ENCODE data around the gene MNAT1.
A peak's percentile ranks its signal among the peaks of the same experiment; 100 is the strongest.
"Not testable (repeated sequence)": the region's sequence is repeated elsewhere in the genome, so short reads cannot be mapped to it uniquely, and the experiment has no call there.

MNAT1 gene

DNA sequence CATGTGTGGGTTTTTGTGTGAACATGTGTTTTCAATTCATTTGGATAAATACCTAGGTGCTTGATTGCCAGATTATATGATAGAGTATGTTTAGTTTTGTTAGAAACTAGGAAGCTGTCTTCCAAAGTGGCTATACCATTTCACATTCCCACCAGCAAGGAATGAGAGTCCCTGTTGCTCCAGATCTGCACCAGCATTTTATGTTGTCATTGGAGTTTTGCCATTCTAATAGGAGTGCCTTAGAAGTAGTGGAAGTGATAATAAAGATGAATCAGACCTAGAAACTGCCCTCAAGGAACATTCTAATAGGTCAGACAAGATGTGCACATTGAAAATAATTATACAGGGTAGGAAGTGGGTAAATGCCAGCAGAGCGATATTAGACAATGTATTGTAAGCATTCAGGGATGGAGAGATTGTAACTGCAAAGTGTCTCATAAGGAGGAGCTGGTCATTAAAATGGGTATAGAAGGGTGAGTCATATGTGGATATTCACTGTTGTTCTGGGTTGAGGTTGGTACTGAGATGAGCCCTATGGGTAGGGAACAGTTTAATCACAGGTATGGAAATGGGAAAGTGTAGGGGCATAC lies 71.4 kb downstream of the MNAT1 start:
- DNase-seq (ENCODE audit: low read depth): peak; percentile 13

DNA sequence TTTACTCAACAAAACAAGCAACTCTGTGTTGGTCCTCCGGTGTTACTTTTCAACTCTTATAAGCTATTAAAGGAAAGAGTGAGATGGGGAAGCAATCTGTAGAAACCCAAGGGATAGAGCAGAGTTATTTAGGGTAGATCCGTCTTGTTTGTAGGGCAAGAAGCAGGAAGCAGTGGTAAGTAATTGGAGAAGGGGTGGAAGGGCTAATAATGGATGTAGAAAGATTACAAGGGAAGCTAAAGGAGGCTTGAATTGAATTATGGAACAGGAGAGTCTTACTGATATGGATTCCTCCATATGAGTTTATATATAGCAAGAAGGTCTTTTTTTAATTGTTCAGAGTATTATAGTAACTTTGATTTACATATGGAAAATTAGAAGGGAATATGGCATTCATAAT lies 72.7 kb downstream of the MNAT1 start:
- DNase-seq (ENCODE audit: low read depth): no peak

DNA sequence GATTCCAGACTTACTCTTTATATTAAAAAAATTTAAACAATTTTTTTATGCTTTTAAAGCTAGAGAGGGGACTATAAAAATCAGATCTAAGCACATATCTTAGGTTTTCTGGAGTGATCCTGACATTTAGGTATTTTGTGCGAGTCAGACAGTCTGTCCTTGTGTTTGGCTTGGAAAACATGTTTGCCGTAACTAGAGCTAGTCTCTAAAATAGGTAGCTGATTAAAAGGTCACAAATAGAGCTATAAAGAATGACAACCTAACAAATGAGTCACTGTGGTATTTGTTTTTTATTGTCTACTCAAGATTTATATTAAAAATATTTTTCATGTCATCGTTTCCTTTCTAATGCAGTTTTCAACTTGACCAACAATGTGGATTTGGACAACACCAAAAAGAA lies 73.4 kb downstream of the MNAT1 start:
- no peak for DNase-seq (ENCODE audit: low read depth)

DNA sequence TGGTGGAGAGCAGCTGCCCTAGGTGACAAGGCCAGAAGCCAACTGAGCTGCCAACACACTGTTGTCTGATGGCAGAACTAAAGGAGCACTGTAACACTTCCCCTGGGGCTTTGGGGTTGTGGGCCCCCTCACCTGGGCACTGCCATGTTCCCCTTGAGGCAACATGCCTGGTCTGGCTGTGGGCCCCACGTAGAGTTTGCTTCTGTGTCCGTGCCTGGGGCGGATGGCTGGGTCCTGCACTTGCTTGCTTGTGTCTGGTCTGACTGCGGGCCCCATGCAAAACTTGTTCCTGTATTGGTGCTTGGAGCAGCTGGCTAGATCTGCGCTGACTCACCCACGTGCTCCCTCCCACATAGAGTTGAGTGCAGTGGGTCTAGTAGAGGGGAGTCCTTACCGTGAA lies 78.4 kb downstream of the MNAT1 start:
- DNase-seq (ENCODE audit: low read depth): no peak

DNA sequence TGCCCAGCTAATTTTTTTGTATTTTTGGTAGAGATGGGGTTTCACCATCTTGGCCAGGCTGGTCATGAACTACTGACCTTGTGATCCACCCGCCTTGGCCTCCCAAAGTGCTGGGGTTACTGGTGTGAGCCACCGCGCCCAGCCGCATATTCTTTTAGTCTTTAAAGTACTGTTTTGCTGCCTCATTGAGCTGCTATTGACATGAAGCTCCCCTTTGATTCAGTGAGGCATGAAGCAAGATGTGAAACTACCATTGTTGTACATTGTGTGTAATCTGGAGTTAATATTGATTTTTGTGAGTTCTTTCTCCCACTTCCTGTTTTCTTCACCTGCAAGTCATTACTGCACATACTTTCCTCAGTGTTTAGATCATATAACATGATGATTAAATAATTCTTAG lies 80.8 kb downstream of the MNAT1 start:
- DNase-seq (ENCODE audit: low read depth): no peak

DNA sequence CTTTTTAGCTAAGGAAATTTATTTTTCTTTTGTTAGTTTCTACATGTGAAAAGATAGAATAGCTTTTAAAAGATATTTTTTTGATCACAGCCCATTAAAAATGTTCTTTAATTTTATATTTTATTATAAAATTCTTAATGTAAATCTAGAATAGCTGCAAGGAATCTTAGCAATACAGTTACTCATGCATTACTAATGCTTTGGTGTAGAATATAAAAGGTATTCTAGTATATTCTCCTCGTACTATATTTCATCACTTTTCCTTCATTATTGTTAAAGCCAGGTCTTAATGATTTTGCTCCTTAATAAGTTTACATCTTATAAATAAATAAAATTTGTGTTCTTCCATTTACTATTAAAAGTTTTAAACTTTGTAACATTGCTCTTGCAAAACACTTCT lies 82.6 kb downstream of the MNAT1 start:
- DNase-seq (ENCODE audit: low read depth): no peak

DNA sequence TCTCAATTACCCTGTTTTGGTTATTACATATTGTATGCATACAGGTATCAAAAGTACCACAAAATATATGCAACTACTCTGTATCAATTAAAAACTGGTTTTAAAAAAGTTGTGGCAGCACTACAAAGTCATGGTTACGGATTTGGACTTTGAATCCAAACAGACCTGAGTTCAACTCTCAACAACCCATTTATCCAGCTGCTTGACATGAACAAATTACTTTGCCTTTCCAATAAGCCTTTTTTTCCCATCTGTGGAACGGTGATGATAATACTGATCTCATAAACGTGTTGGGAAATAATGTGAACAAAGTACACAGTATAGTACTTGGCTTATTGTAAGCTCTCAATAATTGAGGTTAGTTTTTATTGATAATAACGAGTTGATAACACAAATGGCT lies 85.0 kb downstream of the MNAT1 start:
- no peak for DNase-seq (ENCODE audit: low read depth)

DNA sequence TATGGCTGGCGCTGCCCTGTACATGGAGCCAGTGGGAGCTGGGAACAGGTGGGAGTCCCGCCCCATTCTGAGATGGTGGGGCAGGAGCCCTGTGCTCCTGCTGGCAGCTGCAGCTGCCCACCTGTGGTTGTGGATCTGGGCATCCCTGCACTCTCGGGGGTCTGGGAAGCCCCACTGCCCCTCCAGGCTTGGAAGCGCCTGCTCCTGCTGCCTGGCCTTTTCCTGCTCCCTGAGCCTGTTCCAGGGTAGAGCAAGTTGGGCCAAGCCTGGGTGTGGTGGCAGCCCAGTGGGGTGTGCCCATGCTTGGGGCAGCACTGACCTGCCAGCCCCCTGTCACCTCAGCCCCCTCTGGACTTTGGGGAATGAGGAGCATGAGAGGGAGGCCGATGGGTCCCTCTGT lies 104.0 kb downstream of the MNAT1 start:
- DNase-seq (ENCODE audit: low read depth): no peak

DNA sequence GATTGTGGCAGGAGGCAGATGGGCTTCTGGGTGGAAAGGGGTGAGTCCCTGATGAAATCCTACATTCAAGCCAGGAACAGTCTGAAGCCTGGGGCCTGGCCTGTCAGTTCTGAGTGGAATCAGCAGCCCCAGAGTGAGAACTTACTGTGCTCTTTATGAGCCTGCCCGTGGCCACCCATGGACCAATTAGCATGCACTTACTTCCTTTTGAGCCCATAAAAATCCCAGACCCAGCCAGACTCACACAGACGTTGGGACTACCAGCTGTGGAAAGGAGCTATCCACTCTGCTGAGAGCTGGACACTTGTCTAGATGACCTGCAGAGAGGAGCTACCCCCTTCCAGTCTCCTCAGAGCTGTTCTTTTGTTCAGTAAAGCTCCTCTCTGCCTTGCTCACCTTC lies 104.5 kb downstream of the MNAT1 start:
- DNase-seq (ENCODE audit: low read depth): no peak

DNA sequence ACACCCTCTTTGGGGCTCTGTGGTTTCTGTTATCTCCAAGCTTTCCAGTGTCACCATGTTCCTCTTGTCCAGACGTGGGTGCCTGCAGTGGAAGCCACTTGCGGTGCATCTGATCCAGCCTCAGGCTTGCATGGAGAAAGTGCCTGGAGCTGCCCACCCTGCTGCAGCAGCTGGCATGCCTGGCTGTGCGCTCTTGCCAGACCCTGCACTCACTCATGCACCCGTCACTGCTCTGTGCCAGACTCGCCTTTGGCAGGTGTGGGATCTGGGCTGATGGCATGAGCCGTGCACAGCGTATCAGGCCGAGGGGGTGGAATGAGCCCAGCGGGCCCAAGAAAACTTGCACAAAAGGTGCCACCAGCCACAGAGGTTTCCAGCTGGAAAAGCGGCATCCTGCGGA lies 105.1 kb downstream of the MNAT1 start:
- DNase-seq (ENCODE audit: low read depth): no peak

DNA sequence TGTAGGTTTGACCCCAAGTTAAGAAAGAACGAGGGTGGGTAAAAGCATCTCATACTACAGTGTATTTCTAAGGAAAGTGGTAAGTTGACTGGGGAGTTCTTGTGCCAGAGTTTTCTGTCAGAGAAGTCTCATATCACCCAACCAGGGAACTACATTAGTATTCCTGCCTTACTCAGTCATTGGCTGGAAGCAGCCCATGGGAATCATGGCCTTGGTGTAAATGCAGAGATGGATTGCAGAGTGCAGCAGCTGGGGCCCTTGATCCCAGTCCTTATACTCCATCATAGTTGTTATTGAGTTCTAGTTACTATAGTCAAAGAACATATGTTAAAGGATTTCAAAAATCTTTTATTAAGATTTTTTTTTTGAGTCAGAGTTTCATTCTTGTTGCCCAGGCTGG lies 105.8 kb downstream of the MNAT1 start:
- no peak for DNase-seq (ENCODE audit: low read depth)

DNA sequence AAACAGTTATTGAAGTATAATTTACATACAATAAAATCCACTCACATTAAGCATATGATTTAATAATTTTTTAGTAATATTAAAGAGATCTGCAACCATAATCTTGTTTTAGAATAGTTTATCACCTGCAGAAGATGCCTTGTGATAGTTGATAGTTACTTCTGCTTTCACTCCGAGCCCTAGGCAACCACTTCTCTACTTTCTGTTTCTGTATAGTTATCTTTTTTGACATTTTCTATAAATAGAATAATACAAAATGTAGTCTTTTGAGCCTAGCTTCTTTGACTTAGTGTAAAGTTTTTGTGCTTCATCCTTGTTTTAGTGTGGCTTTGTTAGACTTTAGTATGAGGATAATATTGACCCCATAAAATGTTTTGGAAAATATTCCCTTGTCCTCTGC lies 111.0 kb downstream of the MNAT1 start:
- no peak for DNase-seq (ENCODE audit: low read depth)

DNA sequence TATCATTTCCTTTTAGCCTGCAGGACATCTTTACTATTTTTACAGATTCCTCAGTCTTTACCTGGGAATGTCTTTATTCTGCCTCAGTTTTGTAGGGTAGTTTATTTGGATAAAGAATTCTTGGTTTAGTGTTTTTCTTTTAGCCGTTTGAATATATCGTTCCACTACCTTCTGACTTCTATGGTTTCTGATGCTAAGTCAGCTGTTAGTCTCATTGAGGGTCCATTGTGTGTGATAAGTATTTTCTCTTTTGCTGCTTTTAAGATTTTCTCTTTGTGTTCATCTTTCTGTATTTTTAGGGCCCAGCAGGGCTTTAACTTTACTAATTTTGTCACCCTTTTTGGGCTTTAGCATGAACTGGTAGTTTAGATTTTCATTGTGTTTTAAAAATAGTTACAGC lies 113.5 kb downstream of the MNAT1 start:
- no peak for DNase-seq (ENCODE audit: low read depth)

DNA sequence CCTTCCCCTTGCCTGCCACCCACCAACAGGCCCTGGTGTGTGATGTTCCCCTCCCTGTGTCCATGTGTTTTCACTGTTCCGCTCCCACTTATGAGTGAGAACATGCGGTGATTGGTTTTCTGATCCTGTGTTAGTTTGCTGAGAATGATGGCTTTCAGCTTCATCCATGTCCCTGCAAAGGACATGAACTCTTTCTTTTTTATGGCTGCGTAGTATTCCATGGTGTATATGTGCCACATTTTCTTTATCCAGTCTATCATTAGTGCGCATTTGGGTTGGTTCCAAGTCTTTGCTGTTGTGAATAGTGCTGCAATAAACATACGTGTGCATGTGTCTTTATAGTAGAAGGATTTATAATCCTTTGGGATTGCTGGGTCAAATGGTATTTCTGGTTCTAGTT lies 117.1 kb downstream of the MNAT1 start:
- DNase-seq (ENCODE audit: low read depth): not testable (repeated sequence)

DNA sequence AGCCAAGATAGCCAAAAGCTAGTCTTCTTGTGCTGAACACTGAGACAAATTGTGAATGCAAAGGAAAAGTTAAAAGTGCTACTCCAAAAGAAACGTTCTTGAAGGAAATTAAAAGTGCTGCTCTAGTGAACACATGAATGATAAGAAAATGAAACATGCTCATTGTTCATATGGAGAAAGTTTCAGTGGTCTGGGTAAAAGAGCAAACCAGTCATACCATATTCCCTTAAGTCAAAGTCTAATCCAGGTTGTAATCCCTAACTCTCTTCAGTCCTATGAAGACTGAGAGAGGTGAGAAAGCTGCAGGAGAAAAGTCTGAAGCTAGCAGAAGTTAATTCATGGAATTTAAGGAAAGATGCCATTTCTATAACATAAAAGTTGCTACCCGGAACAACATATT lies 121.5 kb downstream of the MNAT1 start:
- no peak for DNase-seq (ENCODE audit: low read depth)

DNA sequence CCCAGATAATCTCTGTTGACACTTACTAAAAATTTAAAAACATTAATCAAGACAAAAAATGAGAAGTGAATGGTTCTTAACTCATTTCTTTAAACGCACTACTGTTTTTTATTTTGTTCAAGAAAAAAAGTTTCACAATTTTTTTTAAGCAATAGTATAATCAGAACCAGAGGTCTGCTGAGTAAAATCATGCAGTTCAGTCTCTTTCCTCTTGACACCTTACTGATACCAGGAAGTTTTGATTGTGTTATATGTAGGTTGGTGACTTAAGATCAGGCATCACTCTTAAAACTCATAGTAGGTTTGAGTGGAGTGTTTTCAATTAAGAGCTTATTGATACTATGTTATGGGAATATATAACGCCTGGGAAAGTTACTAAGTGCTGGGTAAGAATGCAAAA lies 125.0 kb downstream of the MNAT1 start:
- no peak for DNase-seq (ENCODE audit: low read depth)

DNA sequence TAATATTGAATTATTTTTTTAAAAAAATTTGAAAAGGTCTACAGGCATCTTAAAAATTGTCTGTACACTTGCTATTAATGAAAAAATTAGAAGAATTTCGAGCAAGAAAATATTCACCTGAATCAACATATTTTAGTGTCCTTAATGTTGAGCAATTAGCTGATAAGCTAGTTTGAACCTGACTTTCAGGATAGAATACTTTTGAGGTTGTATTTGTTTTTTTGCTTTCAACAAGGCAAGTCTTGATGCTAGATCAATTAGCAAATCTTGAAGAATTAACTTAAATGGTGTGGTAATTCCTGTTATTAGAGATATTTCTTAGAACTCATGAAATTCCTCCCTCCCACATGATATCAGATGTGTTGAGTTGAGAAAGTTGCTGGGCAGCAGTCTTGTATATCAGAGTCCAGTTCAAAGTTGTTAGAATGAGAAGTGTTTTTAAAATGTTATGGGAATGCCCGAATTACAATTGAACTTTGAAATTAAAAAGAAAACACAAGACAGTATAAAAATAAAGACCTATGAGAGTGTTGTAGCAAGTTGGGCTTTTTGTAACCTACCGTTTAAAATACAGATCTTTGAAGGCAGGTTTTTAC lies 127.1 kb downstream of the MNAT1 start:
- DNase-seq (ENCODE audit: low read depth): no peak

DNA sequence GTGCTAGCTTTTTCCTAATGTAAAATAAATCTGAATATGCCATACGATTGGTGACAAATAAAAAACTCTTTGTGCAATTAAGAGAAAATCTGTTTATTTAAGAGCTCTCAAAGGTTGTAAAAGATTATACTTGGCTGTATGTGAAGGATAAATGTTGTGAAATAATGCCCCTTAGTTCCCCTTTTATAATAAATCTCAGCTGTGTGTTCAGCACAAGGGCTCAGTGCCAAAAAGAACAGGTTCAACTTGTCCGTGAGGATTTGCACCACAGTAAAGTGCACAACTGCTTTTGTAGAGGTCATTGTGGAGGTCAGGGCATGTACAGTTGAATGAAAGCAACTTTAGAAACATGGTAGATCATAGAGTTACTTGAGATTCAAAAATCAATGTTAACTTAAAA lies 127.7 kb downstream of the MNAT1 start:
- DNase-seq (ENCODE audit: low read depth): peak; percentile 72

DNA sequence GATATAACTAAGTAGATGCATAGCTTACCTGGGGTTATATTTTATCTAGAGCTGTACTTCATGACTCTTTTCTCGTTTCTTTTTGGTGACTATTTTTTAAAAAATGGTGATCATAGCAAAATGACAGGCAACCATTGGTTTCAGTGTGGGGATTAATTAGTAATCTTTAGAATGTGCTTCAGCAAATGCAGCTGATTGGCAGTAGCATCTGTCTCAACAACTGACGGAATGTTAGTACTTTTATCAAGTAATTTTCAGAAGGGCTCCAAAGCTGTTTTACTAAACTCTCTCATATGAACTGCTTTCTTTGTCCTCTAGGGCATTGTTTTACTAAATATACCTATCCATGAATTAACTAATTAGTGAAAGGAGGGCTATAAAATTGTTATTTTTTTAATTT lies 128.7 kb downstream of the MNAT1 start:
- DNase-seq (ENCODE audit: low read depth): no peak

DNA sequence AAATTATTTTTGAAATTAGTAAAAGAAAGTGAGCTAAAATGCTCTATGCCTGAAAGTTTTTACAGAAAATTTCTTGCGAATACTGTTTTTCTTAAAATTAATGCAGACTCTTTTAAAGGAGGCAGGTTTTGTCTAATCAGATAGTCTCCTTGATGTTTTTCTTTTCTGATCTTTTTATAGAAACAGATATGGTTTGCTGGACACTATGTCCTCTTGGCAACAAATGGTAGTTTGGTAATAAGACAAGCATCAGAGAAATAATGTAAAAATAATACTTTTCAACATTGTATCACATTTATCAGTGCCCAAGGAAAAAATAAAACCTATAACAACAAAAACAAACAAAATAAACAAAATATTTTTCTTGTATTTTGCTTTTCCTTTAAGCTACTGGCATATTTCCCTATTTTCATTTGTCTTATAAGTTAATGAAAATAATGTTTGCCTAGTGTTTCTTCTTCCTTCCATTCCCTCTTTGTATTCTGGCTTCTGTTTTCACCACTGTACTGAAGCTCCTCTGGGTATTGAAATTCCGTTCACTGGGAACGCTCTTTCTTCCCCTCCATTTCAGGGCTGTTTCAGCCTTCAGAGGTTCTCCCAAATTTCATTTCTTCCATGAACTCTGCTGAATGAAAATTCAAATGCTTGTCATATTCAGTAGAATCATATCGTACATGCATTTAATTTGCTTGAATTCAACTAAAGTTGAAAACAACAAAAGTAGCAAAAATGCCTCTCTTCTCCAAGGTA lies 131.0 kb downstream of the MNAT1 start:
- DNase-seq (ENCODE audit: low read depth): no peak

DNA sequence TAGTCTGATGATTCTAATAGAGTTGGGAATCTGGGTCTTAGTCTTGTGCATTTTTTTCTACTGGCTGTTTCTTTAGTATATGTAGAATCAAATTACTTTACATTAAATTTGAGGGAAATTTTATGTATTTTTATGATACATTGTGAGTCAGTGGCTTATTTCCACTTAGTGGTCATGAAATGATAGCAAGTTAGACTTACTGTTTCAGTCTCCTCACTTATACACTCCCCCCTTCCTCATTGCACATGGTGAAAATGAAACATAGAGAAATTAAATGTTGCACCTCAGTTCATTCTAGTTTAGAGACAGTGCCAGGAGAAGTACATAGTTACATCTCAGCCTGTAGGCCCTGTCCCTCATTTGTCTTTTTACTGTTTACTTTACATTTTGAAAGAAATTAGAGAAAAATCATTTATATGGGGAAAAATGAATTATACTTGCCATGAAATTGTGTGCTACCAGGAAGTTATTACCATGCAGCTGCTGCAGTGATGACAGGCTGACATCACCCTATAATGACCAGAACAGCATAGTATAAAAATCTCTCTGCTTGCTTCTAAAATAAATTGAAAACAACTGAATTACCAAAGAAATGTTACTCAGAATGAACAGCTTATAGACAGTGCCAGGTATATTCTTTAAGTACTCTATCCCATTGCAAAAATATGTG lies 133.1 kb downstream of the MNAT1 start:
- no peak for DNase-seq (ENCODE audit: low read depth)

DNA sequence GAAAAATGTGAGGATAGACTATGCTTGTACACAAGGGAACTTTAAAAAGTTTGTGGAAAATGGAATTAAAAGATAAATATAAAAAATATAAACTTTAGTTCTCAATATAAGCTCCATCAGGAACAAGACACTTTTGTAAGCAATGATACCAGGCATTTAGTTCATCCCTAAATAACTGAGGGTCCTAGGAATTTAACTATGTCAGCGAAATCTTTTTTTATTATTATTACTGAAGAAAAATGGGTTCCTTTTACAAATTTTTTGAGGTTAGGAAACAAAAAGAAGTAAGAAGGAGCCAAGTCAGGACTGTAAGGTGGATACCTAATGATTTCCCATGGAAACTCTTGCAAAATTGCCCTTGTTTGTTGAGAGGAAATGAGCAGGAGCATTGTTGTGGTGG lies 143.6 kb downstream of the MNAT1 start:
- DNase-seq (ENCODE audit: low read depth): no peak

DNA sequence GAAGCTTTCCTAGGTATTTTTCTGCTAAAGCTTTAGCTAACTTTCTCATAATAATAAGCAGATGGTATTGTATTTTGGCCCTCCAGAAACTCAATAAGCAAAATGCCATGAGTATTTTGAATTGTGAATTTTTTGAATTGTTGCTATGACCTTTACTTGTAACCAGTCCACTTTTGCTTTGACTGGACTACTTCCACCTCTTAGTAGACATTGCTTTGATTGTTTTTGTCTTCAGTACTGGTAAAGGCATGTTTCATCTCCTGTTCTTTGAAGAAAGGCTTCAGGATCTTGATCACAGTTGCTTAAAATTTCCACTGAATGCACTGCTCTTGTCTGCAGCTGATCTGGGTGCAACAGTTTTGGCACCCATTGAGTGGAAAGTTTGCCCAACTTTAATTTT lies 144.0 kb downstream of the MNAT1 start:
- peak; percentile 82 for DNase-seq (ENCODE audit: low read depth)
